ENCODE data around the gene CAPZA3.
"Not testable (repeated sequence)": the region's sequence is repeated elsewhere in the genome, so short reads cannot be mapped to it uniquely, and the experiment has no call there.

Gene CAPZA3, protein sequence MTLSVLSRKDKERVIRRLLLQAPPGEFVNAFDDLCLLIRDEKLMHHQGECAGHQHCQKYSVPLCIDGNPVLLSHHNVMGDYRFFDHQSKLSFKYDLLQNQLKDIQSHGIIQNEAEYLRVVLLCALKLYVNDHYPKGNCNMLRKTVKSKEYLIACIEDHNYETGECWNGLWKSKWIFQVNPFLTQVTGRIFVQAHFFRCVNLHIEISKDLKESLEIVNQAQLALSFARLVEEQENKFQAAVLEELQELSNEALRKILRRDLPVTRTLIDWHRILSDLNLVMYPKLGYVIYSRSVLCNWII

GRCh38 chr12:18737819-18738218, at the start of gene CAPZA3, which contains the start of gene PLCZ1:
Gene CAPZA3 (plus strand): TSS chr12:18738119. CDS start chr12:18738269, 150 bp downstream.
Gene PLCZ1 (minus strand): TSS chr12:18738012. CDS start chr12:18737371, 641 bp downstream.
- DNase-seq: no peak

GRCh38 chr12:18689771-18690170, 48.1 kb upstream of the CAPZA3 start:
- DNase-seq: no peak

- no peak for DNase-seq
These were observed 47.3 kb upstream of the CAPZA3 start for GRCh38 chr12:18690653-18691052.

GRCh38 chr12:18693986-18694385, 43.9 kb upstream of the CAPZA3 start:
- DNase-seq: not testable (repeated sequence)

GRCh38 chr12:18696971-18697602, 40.8 kb upstream of the CAPZA3 start:
- DNase-seq: no peak

- no peak for DNase-seq
These were observed 37.6 kb upstream of the CAPZA3 start for GRCh38 chr12:18700271-18700670.

DNA sequence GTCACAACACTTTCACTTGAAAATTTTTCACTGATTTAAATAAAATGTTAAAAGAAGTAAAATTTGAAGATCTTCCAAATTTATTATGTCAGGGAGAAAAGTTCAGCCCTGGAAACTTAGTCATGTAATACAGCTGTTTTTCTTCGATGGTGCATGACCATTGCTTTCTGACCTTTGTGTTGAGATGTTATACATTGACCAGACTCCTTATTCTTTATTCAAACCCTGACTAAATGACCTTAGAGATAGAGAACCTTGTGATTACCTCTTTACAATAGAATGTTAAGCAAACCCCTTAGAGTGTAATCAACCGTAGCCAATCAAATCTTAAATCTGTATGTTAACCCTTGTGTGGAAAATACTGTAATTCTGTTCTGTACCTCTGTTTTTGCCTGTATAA, 34.6 kb upstream of the CAPZA3 start:
- DNase-seq: no peak

DNA sequence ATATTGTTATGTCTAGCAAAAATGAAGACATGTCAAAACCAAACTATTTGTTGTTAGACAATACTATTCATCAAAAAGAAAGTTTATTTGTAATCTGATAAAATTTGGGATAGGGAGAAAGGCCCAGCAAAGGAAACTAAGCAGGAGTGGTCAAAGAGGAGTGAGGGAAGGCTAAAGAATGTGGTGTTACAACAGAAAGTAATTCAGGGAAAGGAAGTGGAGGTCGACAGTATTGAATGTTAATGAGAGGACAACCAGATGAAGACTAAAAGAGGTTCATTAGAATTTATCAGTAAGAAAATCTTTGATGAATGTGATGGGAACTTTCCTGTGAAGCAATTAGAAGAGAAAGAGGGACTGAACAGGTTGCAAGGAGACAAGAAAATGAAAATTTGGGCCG, 34.0 kb upstream of the CAPZA3 start:
- no peak for DNase-seq

- DNase-seq: no peak
These were observed 31.1 kb upstream of the CAPZA3 start for GRCh38 chr12:18706798-18707197.

GRCh38 chr12:18716236-18716635, 21.7 kb upstream of the CAPZA3 start:
- no peak for DNase-seq

DNA sequence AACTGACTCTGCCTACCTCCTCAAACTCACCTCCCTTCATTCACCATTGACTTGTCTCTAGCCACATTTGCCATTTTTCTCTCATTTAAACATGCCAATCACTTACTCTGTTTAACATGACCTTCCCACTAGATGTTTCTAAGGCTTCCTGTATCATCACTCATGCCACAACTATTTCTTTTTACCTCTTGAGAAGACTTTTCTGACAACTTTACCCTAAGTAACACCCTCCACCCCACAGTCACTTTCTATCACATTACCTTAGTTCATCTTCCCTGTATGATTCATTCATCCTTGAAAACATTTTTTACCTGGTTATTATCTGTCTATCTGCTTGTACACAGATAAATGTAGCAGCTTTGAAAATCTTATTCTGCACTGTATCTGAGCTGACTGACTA, 19.5 kb upstream of the CAPZA3 start:
- DNase-seq: no peak

GRCh38 chr12:18719922-18720510, 17.9 kb upstream of the CAPZA3 start:
- DNase-seq: no peak

DNA sequence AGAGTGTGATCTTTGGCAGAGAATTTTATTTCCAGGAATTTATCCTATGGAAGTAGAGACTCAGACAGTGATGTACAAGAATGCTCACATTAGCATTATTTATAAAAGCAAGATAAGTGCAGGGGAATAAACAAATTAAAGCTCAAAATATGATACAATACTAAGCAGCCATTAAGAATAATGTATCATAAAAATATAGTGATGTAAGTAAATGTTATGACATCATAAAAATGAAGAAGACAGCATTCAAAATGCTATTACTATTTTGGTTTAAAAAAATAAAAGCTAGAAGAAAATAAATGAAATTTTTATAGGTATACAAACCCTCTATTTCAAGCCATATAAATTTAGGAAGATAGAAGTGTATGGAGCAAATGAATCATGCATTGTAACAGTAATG, 17.2 kb upstream of the CAPZA3 start:
- DNase-seq: no peak

- DNase-seq: no peak
These were observed 16.5 kb upstream of the CAPZA3 start for GRCh38 chr12:18721452-18721851.

- no peak for DNase-seq
These were observed 14.2 kb upstream of the CAPZA3 start for GRCh38 chr12:18723752-18724151.

GRCh38 chr12:18731156-18731555, 6.8 kb upstream of the CAPZA3 start:
- no peak for DNase-seq

DNA sequence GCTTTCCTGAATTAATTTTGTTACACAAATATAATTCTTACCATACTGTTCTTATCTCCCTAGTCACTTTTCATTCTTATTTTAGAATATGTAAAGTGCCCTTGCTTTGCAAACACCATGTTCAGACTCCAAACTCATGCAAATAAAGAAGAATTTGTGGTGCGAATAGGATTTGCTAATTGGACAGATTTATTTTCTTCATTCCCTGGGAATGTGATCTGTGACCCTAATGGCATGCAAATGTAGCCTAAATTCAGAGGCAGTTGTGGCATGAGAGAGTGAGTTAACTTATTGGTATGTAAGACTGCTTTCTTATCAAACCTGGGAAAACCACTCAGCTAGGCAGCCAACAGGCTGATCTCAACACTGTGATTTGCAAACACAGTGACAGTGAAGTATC, 10.0 kb downstream of the CAPZA3 start:
- no peak for DNase-seq

DNA sequence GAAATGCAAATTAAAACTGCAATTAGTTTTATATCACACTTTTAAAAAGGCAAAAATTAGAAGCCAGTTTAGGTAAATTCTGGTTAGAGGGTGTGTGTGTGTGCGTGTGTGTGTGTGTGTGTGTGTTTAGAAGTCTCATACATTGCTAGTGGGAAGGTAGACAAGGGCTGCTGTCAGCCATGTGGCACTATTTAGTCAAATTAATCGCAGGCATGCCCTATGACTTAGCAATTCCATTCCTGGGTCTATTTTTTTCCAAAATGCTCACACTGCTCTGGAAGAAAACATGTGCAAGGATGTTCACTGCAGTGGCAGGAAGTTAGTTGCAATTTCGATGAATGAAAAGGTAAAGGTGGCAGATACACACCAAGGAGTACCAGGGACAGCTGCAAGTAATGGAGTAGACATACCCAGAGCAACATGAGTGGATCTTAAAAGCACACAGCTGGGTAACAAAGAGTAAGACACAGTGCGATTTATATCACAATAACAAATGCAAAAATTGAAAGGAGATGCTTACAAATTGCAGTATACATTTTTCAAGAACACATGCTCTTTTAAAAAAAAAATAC, 11.6 kb downstream of the CAPZA3 start:
- DNase-seq: no peak

DNA sequence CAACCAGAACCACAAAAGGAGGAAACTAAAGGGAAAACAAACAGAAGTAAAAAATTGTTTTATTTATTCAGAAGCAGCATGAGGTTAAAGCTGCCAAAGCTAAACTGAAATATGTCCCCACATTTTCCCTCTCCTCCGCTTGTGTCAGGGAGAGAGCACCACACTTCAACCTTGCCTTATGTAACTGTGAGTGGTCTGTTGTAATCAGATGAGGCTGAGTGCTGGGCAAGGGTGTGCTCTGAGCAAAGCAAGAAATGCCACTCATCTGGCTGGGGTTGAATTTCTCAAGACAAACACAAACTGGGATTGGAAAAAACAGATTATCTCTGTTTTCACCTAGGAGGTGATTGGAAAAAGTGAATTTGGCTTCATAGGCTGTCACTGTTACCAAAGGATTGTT, 12.2 kb downstream of the CAPZA3 start:
- DNase-seq: no peak

GRCh38 chr12:18751866-18752265, 13.9 kb downstream of the CAPZA3 start:
- no peak for DNase-seq

DNA sequence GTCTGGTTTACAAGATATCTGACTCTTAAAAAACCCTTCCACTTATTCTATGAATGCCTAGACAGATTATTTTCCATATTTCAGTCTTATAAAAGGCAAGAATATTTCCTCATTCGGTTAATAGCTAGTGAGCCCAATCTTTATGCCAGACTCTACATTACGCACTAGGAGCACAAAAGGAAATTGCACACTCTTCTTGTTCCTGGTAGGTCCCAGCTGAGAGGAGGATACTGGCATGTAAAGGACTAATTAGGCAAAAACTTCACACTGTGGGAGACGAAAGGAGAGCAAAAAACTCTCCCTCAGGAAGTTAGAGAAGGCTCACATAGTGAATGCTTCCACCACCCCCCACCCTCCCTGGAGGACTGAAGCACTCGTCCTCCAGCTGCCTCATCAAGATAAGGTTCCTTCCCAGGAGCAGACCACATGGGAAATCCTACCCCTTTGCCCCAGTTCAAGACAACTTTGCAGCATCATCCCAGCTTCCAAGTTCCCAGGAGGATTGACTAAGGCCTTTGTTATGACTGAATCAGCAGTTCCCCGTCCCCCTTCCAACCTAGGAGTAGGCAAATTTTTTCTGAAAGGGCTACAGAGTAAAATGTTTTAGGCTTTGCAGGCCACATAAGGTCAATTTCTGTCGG, 14.5 kb downstream of the CAPZA3 start:
- no peak for DNase-seq

DNA sequence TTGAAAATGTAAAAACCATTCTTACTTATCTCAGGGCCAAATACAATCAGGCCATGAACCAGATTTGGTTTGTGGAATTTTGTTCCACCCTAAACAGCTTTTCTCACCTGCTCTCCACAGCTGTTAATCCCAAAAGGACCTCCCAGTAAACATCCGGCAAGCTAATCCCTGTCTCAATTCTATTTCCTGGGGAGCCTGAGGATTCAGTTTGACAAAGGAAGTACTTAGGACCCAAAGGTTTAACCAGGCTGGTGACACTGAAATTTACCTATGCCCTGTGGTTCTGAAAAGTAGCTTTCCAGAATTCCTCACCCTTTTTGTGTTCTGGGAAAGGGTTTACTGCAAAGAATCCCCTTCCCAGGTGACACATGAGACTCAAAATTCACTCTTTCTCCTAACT, 15.0 kb downstream of the CAPZA3 start:
- no peak for DNase-seq

GRCh38 chr12:18753481-18754123, 15.7 kb downstream of the CAPZA3 start:
- DNase-seq: no peak
